Cardiac muscle cell (in vitro differentiated cells and primary cell): ENCODE measurements around the gene ZFP64. TPM values are rescaled to one million over a fixed set of nuclear protein-coding genes. Genes with fewer than 3 reads are reported as not detected.

Source experiments
- DNase-seq, 2 donors: peaks; one replicate each; pipeline versions ENCODE4 v3.0.0 to v3.0.0-alpha.2; 2010 to 2017; ENCODE audit warnings: low read depth in 1 of 2, low spot score in 1 of 2
- H3K27ac ChIP-seq: fragments of 200-600 bp; sonication (generic); 2 replicates; pipeline ENCODE4 v1.5.1; 2016
- H3K27me3 ChIP-seq: fragments of 200-600 bp; sonication (generic); 2 replicates; pipeline ENCODE4 v1.6.0; 2016; ENCODE audit warnings: control low read depth
- H3K36me3 ChIP-seq: fragments of 200-600 bp; sonication (generic); 2 replicates; pipeline ENCODE4 v1.5.1; 2016; ENCODE audit warnings: control low read depth
- H3K4me1 ChIP-seq: fragments of 200-600 bp; sonication (generic); 2 replicates; pipeline ENCODE4 v1.8.1; 2017; ENCODE audit warnings: low read depth, mild to moderate bottlenecking, mixed run types
- H3K4me3 ChIP-seq: fragments of 200-600 bp; sonication (generic); 2 replicates; pipeline ENCODE4 v1.5.1; 2016; ENCODE audit warnings: mild to moderate bottlenecking
- H3K9me3 ChIP-seq: fragments of 200-600 bp; sonication (generic); 2 replicates; pipeline ENCODE4 v1.5.1; 2017; ENCODE audit warnings: low read depth, mild to moderate bottlenecking, control low read depth
- CTCF ChIP-seq: IDR thresholded peaks from 2 replicates; pipeline ENCODE4 v1.5.1; 2012; ENCODE audit warnings: low read depth, mild to moderate bottlenecking, low read length
- polyA plus RNA-seq: library from polyadenylated mRNA; unstranded; fragments of >200 nt; fragmentation: Nextera tagmentation; extraction: Ambion mirVana; gene quantifications from 2 replicates; pipeline ENCODE4 v1.2.1, GENCODE V29; 2016
- total RNA-seq: library from RNA; depleted of rRNA; stranded (reverse); fragments of >200 nt; gene quantifications from 2 replicates; pipeline ENCODE4 v1.2.3, GENCODE V29; 2016

The ZFP64 gene
- total and polyA plus RNA-seq, 2 experiments from 2014 or later: 9.6 to 17.7 TPM

GRCh38 chr20:52110456-52110855 lies 81.1 kb downstream of the ZFP64 start:
- Histone ChIP-seq H3K36me3 (no peaks in the 10 kb centered on the region), H3K4me1 (no peaks in the 10 kb centered on the region), H3K27me3 (peaks cover 27% of the 10 kb centered on the region), H3K4me3 (no peak overlapping the region), H3K27ac (no peak overlapping the region), H3K9me3 (no peaks in the 10 kb centered on the region)
- TF ChIP-seq CTCF: no peak
- DNase-seq: no peak

- no peak overlapping the region for H3K27ac ChIP-seq
- H3K9me3 ChIP-seq: no peaks in the 10 kb centered on the region
- peaks cover 65% of the 10 kb centered on the region for H3K27me3 ChIP-seq
- H3K4me1 ChIP-seq: no peaks in the 10 kb centered on the region
- peak overlapping the region; percentile 24 for H3K4me3 ChIP-seq
- no peaks in the 10 kb centered on the region for H3K36me3 ChIP-seq
- DNase-seq: peak; percentile 46 to 47
- TF ChIP-seq CTCF: peak; percentile 42
Observed at GRCh38 chr20:52105442-52106422, 85.8 kb downstream of the ZFP64 start.

- Histone ChIP-seq H3K4me3 (peak overlapping the region; percentile 24), H3K27me3 (peaks cover 65% of the 10 kb centered on the region), H3K36me3 (no peaks in the 10 kb centered on the region), H3K27ac (no peak overlapping the region), H3K4me1 (no peaks in the 10 kb centered on the region), H3K9me3 (no peaks in the 10 kb centered on the region)
- DNase-seq: peak; percentile 60 to 63
- no peak for TF ChIP-seq CTCF
Observed at GRCh38 chr20:52104546-52105441, 86.8 kb downstream of the ZFP64 start.

- no peaks in the 10 kb centered on the region for H3K4me1 ChIP-seq
- DNase-seq: peak in 1 of 2 donors; percentile 25
- peaks cover 65% of the 10 kb centered on the region for H3K27me3 ChIP-seq
- TF ChIP-seq CTCF: no peak
- H3K36me3 ChIP-seq: no peaks in the 10 kb centered on the region
- no peaks in the 10 kb centered on the region for H3K9me3 ChIP-seq
- H3K4me3 ChIP-seq: peak overlapping the region; percentile 24
- no peak overlapping the region for H3K27ac ChIP-seq
Observed at GRCh38 chr20:52103913-52104545, 87.5 kb downstream of the ZFP64 start.

- no peaks in the 10 kb centered on the region for H3K4me1 ChIP-seq
- peak overlapping the region; percentile 24 for H3K4me3 ChIP-seq
- peak in 1 of 2 donors; percentile 26 for DNase-seq
- TF ChIP-seq CTCF: no peak
- H3K27me3 ChIP-seq: peaks cover 65% of the 10 kb centered on the region
- H3K27ac ChIP-seq: no peak overlapping the region
- H3K36me3 ChIP-seq: no peaks in the 10 kb centered on the region
- no peaks in the 10 kb centered on the region for H3K9me3 ChIP-seq
Observed at GRCh38 chr20:52103335-52103912, 88.2 kb downstream of the ZFP64 start.
